ENCODE data around the gene FGFBP1.

Gene FGFBP1

GRCh38 chr4:15910155-15910940, 28.2 kb downstream of the FGFBP1 start:
- DNase-seq: no peak

DNA sequence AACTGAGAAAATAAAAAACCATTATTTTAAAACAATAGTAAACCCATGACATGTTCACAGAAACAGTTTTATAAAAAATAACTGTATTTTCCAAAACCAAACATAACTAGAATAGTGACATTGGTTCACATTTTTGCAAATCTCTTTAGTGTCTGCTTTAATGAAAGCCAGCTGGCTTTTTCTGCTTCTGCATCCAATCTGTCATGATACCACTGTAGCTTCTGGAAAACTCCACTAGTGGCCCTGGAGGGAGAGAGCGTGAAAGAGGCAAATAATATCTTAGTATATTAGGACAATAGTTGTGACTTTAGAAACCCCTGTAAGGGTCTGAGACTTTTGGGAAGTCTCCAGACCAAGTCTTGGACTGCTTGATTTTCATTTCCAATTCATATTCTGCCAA, 31.1 kb downstream of the FGFBP1 start:
- no peak for DNase-seq

DNA sequence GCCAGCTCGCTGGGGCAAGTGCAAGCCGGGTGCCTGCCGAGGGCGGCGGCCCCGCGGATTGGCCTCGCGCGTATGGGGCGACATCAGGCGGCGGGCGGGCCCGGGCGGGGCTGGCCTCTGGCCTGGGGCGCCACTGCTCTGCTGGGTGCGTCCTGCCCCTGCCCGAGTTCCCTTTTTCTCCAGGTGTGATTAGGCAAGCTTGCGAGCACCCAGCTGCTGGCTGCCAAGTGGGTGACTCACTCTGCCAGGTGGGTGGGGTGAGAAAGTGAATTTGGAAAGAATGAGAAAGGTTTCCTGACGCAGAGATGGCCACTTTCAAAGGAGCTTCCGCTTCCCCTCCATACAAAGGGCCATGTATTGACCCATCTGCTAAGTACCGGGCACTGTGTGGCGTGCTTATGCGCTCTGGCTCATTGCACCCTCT, 32.5 kb downstream of the FGFBP1 start:
- no peak for DNase-seq

- no peak for DNase-seq
Measured at GRCh38 chr4:15902746-15903145, 35.8 kb downstream of the FGFBP1 start.

DNA sequence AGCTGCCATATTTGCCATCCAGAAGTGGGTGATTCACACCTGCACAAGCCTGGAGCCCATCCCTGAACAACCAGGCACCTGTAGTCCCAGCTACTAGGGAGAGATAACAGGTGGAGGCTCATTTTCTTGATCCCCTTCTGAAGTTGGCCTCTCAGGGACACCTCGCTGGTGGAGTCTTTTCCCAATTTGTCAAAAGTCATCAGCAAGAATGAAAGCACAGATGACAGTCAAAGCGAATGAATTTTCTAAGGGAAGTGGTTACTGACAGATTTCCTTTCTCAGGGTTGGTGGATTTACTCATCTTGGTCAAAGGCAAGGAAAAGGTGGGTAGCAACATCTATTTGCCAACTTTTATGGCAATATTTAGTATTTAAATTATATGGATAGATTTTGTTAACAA, 36.5 kb downstream of the FGFBP1 start:
- no peak for DNase-seq

DNA sequence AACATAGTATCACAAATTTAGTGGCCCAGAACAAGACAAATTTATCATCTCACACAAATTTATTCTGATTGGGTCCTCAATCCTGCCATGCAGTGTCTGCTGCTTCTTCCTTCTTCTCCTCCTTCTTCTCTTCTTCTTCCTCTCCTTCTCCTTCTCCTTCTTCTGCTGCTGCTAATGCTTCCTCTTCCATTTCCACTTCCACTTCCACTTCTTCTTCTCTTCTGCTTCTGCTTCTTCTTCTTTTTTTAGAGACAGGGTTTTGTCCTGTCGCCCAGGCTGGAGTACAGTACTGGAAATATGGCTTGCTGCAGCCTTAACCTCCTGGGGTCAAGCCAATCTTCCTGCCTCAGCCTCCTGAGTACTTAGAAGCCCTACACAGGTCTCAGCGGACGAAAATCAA, 37.5 kb downstream of the FGFBP1 start:
- no peak for DNase-seq

GRCh38 chr4:15899511-15899910, 39.0 kb downstream of the FGFBP1 start:
- DNase-seq: no peak

DNA sequence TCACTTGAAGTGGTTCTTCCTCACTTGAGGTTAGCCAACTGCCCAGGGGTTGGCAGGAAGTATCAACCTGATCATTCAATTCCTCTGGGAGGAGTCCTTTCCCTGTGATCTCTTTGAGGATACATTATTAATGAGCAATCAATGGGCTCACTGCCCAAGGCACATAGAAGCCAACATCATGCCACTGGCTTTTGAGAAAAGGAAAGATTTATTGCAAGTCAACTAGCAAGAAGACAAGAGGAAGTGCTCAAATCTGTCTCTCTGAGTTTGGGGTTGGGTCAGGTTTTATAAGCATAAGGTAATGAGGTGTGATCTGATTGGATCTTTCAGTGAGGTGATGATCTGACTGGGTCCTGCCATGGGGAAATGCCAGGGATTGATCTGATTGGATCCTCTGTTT, 39.6 kb downstream of the FGFBP1 start:
- DNase-seq: peak; percentile 68 to 75

- no peak for DNase-seq
Measured at GRCh38 chr4:15897577-15897976, 41.0 kb downstream of the FGFBP1 start.

GRCh38 chr4:15894921-15895916, 43.3 kb downstream of the FGFBP1 start:
- DNase-seq: peak in 1 of 2 experiments; percentile 67

- no peak for DNase-seq
Measured at GRCh38 chr4:15894393-15894792, 44.1 kb downstream of the FGFBP1 start.

GRCh38 chr4:15893962-15894361, 44.6 kb downstream of the FGFBP1 start:
- no peak for DNase-seq

DNA sequence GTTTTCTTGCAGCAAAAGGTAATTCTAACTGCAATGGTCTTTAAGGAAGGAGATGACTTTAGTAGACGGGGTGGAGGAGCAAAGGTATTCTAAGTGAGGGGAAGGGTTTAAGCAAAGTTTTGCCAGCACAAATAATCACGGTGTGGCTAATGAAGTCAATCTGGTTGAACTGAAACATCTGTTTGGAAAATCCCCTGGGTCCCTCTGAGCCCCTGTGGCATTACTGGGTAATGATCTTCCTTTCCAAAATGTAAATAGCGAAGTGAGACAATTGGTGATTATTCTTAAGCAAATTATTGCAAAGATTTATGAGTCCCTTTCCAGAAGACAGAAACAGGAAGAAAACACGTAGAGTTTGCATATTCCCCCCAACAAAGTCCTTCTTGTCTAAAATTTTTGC, 47.2 kb downstream of the FGFBP1 start:
- DNase-seq: no peak

DNA sequence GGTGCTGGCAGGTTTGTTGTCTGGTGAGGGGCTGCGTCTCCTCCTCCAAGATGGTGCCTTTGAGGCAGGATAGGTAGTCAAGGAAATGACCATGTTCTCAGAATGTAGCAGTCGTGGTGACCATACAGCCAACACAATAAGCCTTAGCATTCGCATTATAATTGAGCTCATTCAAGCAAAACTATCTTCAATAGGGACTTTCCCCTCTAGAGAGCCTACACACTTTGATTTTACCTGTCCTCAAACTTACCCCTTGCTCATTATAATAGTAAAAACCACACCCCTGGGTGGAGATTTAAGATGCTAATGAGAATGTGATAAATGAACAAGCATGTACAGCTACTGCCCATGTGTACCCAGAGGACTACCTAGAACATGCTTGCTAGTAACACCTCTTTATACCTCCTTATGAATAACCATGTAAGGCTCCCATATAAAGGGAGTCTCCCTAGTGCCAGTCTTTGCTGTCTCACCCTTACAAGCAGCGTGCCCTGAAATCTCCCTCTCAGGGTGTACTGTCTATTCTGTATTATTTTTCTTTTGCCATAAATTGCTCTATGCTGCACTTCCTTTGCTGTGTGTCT, 48.2 kb downstream of the FGFBP1 start:
- no peak for DNase-seq

DNA sequence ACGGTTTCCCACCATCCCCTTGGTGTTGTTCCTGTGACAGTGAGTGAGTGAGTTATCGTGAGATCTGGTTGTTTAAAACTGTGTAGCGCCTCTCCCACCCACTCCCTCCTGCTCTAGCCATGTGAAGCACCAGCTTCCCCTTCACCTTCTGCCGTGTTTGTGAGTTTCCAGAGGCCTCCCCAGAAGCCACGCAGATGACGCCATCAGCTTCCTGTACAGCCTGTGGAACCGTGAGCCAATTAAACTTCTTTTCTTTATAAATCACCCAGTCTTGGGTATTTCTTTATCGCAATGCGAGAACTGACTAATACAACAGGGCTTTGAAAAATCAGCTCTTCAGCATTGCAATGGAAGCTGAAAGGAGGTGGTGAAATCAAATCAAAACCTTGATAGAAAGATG, 50.0 kb downstream of the FGFBP1 start:
- DNase-seq: no peak
